ENCODE results near the gene SLCO3A1. TPM values are rescaled to one million over a fixed set of nuclear protein-coding genes. Genes with fewer than 3 reads are reported as not detected.

The SLCO3A1 gene
- total and polyA plus RNA-seq, 2 of the 8 experiments (the other 6 are each of a cell fraction or from before 2014, with no cell fraction given) = 15.1 to 20.4 TPM

- TF ChIP-seq CHD7 (IDR thresholded peaks at IDR 0.05; ENCODE audit: insufficient replicate concordance, low read length) (no peak), SAP30 (IDR thresholded peaks at IDR 0.05; ENCODE audit: insufficient read depth, insufficient replicate concordance, low read length) (no peak), MAFK (IDR thresholded peaks at IDR 0.05; ENCODE audit: low read depth, low read length) (no peak), KDM1A (IDR thresholded peaks at IDR 0.05; ENCODE audit: borderline replicate concordance, low read length) (no peak), TBP (IDR thresholded peaks at IDR 0.05; ENCODE audit: low read depth, low read length) (no peak), SIN3A (conservative IDR thresholded peaks at IDR 0.05 in 1 of 2, IDR thresholded peaks at IDR 0.05 in 1 of 2; ENCODE audit: low read depth in 1 of 2, low read length in 2 of 2) (no peak), RXRA (IDR thresholded peaks at IDR 0.05; ENCODE audit: insufficient read depth, low read depth, low read length) (no peak), USF2 (IDR thresholded peaks at IDR 0.05; ENCODE audit: low read length) (no peak)
Measured at GRCh38 chr15:91880373-91880772, 26.9 kb downstream of the SLCO3A1 start (continued).
